ENCODE results near the gene NR4A3. TPM values are rescaled to one million over a fixed set of nuclear protein-coding genes. Genes with fewer than 3 reads are reported as not detected.

NR4A3 gene
- total RNA-seq, 2 donors from 2014 or later = 0.10 to 3.9 TPM

- H3K4me1 ChIP-seq = no peaks in the 10 kb centered on the region
- H3K36me3 ChIP-seq = no peaks in the 10 kb centered on the region
- intact Hi-C loops (cut with DNase I) = no loop called here
- no peak overlapping the region for H3K4me3 ChIP-seq
- DNase-seq = no peak
- no peaks in the 10 kb centered on the region for H3K27me3 ChIP-seq
- no peak overlapping the region for H3K27ac ChIP-seq
- TF ChIP-seq, protein P1, sequence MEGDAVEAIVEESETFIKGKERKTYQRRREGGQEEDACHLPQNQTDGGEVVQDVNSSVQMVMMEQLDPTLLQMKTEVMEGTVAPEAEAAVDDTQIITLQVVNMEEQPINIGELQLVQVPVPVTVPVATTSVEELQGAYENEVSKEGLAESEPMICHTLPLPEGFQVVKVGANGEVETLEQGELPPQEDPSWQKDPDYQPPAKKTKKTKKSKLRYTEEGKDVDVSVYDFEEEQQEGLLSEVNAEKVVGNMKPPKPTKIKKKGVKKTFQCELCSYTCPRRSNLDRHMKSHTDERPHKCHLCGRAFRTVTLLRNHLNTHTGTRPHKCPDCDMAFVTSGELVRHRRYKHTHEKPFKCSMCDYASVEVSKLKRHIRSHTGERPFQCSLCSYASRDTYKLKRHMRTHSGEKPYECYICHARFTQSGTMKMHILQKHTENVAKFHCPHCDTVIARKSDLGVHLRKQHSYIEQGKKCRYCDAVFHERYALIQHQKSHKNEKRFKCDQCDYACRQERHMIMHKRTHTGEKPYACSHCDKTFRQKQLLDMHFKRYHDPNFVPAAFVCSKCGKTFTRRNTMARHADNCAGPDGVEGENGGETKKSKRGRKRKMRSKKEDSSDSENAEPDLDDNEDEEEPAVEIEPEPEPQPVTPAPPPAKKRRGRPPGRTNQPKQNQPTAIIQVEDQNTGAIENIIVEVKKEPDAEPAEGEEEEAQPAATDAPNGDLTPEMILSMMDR (IDR thresholded peaks at IDR 0.05) = no peak
- H3K9me3 ChIP-seq = no peaks in the 10 kb centered on the region
- H3K9ac ChIP-seq (ENCODE audit: low read depth in 2 of 2, low read length in 2 of 2) = no peak overlapping the region
Measured at GRCh38 chr9:99895510-99895909, 73.8 kb downstream of the NR4A3 start.

DNA sequence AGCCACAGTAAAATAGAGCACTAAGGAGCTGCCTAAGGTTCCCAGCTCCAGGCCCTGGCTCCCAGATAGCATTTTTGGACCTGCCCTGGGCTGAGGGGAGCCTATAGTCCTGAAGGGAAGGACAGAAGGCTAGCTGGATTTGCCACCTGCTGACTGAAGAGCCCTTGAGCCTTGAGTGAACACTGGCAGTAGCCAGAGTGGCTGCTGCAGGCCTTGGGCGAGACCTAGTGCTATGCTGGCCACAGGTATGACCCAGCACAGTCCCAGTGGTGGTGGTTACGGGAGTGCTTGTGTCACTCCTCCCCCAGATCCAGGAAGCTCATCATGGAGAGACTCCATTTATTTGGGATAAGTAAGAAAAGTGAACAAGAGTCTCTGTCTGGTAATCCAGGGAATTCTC, 74.4 kb downstream of the NR4A3 start:
- intact Hi-C loops (cut with DNase I) = no loop called here
- no peak overlapping the region for H3K27ac ChIP-seq
- H3K9ac ChIP-seq (ENCODE audit: low read depth in 2 of 2, low read length in 2 of 2) = no peak overlapping the region
- no peaks in the 10 kb centered on the region for H3K27me3 ChIP-seq
- H3K4me1 ChIP-seq = no peaks in the 10 kb centered on the region
- TF ChIP-seq, protein P1 (IDR thresholded peaks at IDR 0.05) = no peak
- no peaks in the 10 kb centered on the region for H3K9me3 ChIP-seq
- DNase-seq = no peak
- H3K4me3 ChIP-seq = no peak overlapping the region
- no peaks in the 10 kb centered on the region for H3K36me3 ChIP-seq

DNA sequence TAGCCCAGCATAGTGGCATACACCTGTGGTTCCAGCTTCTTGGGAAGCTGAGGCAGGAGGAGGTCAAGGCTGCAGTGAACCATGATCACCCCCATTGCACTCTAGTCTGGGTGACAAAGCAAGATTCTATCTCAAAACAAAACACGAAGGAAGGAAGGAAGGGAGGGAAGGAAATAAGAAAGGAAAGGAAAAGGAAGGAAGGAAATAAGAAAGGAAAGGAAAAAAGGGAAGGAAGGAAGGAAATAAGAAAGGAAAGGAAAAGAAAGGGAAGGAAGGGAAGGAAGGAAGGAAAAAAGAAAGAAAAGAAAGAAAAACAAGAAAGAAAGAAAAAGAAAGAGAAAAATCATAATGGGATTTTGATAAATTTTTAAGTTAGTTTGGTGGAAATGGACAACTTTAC, 81.7 kb downstream of the NR4A3 start:
- no peaks in the 10 kb centered on the region for H3K36me3 ChIP-seq
- DNase-seq = no peak
- H3K27me3 ChIP-seq = no peaks in the 10 kb centered on the region
- H3K9ac ChIP-seq (ENCODE audit: low read depth in 2 of 2, low read length in 2 of 2) = no peak overlapping the region
- no peaks in the 10 kb centered on the region for H3K9me3 ChIP-seq
- H3K4me1 ChIP-seq = no peaks in the 10 kb centered on the region
- TF ChIP-seq, protein P1 (IDR thresholded peaks at IDR 0.05) = no peak
- no peak overlapping the region for H3K4me3 ChIP-seq
- intact Hi-C loops (cut with DNase I) = no loop called here
- H3K27ac ChIP-seq = no peak overlapping the region

DNA sequence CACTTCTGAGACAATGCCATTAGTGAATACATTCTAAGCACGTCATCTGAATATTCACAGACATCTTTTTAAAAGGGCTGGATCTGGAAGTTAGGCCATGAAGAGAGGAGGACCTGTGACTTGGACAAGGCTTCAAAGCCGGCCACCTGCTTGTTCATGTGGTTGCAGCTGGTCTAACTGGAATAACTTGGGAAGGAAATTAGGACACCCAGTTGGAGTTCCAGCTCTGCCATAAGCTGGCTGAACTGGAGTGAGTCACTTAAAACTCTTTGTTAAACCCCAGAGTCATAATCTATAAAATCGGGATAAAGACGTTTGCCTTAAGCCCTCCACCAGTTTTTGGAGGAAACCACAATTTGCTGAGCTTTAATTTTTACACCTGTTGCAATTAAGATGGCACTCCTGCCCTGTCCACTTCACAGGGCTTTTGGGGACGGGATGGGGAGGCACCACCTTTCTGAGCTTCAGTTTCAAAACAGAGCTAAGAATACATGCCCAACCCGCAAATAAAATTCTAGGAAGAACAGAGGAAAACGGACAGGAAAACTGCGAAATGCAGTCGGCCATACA, 84.2 kb downstream of the NR4A3 start:
- H3K36me3 ChIP-seq = no peaks in the 10 kb centered on the region
- TF ChIP-seq, protein P1 (IDR thresholded peaks at IDR 0.05) = no peak
- H3K4me1 ChIP-seq = no peaks in the 10 kb centered on the region
- peak overlapping the region; percentile 89 for H3K4me3 ChIP-seq
- no peaks in the 10 kb centered on the region for H3K27me3 ChIP-seq
- peak overlapping the region; percentile 64 to 97 for H3K9ac ChIP-seq (ENCODE audit: low read depth in 2 of 2, low read length in 2 of 2)
- peak overlapping the region; percentile 97 for H3K27ac ChIP-seq
- intact Hi-C loops (cut with DNase I) = loop anchor here (5.0 kb wide), 1 partner anchor 84 kb away; the partner anchor contains the start of gene NR4A3
- no peaks in the 10 kb centered on the region for H3K9me3 ChIP-seq
- peak; percentile 25 for DNase-seq

DNA sequence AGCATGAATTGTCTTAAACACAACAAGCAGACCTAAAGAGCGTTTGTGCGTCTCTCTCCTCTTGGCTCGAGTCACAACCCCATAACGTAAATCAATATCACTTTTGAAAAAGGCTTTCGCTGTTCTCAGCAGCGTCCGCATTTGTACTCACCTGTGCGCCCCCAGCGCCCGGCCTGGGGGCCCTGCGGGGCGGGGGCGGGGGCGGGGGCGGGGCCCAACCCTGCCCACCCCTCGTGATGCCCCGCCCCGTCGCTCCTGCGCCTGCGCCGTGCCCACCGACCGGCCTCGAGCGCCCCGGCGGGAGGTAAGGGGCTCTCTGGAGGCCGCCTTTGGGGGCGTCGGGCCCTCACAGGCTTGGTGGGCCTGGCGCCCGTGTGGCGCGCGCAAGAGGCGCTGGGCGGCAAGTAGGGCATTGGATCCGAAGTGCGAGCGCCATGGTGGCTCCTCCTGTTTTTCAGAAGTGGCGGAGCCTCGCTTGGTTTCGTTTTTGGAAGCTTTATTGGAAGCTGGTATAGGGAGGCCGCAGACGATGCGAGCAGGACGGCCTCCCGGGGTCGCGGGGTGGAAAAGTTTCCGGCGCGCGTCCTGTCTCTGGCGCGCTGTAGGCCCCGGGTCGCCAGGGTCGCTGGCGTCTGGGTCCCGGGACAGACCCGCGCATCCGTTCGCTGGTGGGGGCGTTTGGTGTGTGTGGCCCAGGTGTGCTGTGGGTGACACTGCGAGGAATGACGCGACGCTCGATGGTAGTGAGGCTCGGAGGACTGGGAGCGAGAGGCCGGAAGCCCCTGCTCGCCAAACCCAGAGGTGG, 84.9 kb downstream of the NR4A3 start, which contains the start of gene STX17:
Gene STX17, plus strand, starts transcription at position 252 of the 805 bp plus-strand sequence. CDS start 8,586 bp downstream, outside the sequence.
- Histone ChIP-seq H3K36me3 (no peaks in the 10 kb centered on the region), H3K9me3 (no peaks in the 10 kb centered on the region), H3K9ac (ENCODE audit: low read depth in 2 of 2, low read length in 2 of 2) (peak within 1 kb of the TSS; percentile 92 to 97), H3K4me3 (peak within 1 kb of the TSS; percentile 89), H3K4me1 (no peaks in the 10 kb centered on the region), H3K27ac (peak within 1 kb of the TSS; percentile 97), H3K27me3 (no peaks in the 10 kb centered on the region)
- intact Hi-C loops (cut with DNase I) = loop anchor here (5.0 kb wide), 1 partner anchor 84 kb away; the partner anchor contains the start of gene NR4A3
- peak; percentile 88 for DNase-seq
- TF ChIP-seq, protein P1 (IDR thresholded peaks at IDR 0.05) = no peak

All from colonic mucosa (tissue), 4 donors.